SIG-M5 treated with dmso at 0.1 percent for 504 hours (cell line): Measurements from ENCODE around the gene NBAS.

Experiments
- DNase-seq: peaks from one replicate; lab custom pipeline; 2025; ENCODE audit not compliant: unreplicated experiment; lab: John Stamatoyannopoulos, UW

The NBAS gene

GRCh38 chr2:15560988-15561573 lies at the start of gene NBAS:
Gene NBAS, minus strand, starts transcription at chr2:15561334. Its CDS starts 30 bp downstream, at chr2:15561304.
- peak; percentile 85 for DNase-seq

- no peak for DNase-seq
Observed at GRCh38 chr2:15610430-15610952, 49.4 kb upstream of the NBAS start.

- DNase-seq: no peak
Observed at GRCh38 chr2:15609341-15610042, 48.4 kb upstream of the NBAS start.

- DNase-seq: no peak
Observed at GRCh38 chr2:15608392-15608761, 47.2 kb upstream of the NBAS start.

DNA sequence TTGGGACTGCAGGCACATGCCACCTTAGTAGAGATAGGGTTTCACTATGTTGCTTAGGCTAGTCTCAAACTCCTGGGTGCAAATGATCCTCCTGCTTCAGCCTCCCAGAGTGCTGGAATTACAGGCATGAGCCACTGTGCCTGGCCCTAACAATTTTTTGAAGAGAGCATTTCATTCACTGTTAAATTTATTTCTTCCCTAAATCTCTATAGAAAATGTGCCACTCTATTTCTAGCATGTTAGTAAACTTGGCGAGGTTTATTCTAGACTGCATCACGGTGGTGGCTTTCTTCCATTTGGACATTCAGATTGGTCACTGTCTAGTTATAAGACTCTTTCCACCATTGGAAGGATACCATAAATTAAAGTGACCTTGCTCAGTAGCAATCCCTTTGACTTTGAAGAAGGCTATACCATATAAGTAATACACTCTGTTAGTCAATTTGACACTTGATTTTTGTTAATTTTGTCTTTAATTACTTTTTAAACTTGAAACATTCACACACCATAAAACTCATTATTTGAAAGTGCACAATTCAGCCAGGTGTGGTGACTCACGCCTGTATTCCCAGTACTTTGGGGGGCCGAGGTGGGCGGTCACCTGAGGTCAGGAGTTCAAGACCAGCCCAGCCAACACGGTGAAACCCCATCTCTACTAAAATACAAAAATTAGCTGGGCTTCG lies 46.7 kb upstream of the NBAS start:
- DNase-seq: no peak

DNA sequence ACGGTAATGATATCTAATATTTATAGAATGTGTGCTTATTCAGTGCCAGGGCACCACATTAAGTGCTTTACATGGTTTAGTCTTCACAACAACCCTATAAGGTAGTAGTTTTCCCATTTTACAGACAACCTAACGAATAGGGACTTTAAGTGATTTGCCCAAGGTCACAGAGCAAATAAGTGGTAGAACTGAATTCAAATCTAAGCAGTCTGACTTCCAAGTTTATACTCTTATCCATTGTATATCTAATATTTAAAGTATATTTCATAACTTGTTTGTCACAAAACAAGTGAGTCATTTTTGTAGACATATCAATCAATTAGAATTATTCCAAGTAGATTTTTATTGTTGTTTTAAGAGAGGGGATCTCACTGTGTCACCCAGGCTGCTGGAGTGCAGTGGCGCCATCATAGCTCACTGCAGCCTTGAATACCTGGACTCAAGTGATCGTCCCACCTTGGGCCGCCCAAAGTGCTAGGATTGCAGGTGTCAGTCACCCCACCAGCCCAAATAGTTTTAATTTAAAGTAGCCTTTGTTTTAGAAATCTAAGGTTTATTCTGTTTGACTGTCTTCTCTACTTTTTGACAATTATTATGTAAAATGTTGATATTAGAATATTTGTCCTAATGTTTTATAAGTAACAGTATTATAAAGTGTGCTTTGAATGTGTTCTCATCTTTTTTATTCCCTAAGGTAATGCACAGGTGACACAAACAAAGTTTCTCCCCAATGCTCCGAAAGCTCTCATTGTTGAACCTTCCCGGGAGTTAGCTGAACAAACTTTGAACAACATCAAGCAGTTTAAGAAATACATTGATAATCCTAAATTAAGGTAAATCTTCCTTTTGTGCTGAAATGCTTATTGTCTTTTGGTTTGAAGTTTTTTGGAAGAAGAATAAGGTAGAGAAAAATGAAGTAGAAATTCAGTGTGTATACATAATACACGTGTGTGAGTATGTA lies 45.6 kb upstream of the NBAS start:
- no peak for DNase-seq

- no peak for DNase-seq
Observed at GRCh38 chr2:15605721-15606120, 44.6 kb upstream of the NBAS start.

GRCh38 chr2:15603948-15604347 lies 42.8 kb upstream of the NBAS start:
- no peak for DNase-seq

DNA sequence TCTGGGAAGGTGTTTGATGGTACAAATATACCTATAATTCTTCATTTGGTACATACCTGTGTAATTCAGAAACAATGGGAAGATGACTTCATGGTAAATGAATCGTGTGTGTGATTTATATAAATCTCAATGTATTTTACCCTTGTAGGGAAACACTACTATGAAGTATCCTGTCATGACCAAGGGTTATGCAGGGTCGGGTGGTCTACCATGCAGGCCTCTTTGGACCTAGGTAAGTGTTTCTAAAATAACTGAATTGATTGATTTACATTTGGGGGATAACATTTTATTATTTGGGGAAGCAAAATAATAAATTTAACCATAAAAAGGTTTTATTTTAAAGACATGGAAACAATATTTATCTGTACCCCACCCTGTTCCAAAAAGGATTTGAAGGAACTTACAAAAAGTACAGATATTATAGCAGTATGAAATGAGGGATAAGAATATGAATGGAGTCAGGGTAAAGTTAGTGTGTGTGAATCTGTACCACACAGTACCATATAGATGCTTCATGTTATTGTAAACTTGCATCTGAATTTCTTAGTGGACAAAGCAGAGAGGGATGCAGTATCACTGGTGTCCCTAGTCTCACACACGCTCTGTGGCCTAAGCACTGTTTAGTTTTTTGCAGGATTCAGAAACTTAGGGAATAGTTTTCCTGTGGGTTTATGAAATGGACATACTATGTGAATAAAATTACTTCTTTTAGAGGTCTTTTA lies 42.1 kb upstream of the NBAS start:
- DNase-seq: no peak

DNA sequence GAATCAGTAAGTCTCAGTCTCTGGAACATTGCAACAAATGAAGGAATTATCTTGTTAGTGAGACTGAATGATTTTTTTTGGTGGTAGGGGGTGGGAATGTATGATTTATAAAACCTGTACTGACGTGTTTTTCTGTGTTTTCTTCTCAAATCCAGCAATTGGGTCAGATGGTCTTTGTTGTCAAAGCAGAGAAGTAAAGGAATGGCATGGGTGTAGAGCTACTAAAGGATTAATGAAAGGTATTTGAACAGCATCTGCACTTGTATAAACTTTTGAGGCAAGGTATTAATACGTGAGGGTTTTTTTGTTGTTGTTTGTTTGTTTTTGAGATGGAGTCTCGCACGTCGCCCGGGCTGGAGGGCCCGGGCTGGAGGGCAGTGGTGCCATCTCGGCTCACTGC lies 41.3 kb upstream of the NBAS start:
- DNase-seq: no peak

GRCh38 chr2:15601681-15602080 lies 40.5 kb upstream of the NBAS start:
- DNase-seq: no peak

- no peak for DNase-seq
Observed at GRCh38 chr2:15599994-15600393, 38.9 kb upstream of the NBAS start.

DNA sequence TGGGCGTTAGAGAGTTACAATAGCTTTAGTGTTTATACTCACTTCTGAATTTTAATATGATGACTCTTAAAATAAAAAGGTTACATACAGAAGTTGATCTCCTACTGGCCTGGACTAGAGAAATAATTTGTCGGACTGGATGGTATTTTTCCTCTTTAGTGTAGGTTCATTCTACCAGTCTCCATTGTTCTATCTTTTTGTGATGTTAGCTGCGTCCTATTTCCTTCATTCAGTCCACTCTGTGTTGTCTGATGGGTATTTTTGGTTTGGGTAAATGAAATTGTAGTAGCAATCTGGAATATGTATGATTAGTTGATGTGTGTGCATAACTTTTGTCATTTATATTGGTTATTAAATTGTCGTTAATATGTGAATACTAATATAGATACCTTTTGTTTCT lies 35.8 kb upstream of the NBAS start:
- no peak for DNase-seq

DNA sequence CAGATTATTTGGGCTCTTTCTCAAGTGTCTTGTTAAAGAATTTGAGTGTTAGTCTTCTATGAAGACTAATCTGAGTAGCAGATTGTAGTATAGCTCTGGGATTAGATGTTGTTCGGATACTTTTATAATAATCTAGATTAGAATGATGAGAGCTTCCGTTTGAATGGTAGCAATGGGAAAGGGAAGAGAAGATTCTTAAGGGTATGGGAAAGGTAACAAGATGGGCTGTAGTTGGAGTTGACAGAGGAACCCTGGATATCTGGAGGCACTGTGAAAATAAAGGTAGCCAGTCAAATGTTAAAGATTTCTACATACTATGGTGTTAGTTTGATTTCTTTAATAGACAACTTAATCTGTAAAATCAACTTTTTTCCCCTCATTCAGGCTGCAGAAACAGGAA lies 35.2 kb upstream of the NBAS start:
- no peak for DNase-seq

DNA sequence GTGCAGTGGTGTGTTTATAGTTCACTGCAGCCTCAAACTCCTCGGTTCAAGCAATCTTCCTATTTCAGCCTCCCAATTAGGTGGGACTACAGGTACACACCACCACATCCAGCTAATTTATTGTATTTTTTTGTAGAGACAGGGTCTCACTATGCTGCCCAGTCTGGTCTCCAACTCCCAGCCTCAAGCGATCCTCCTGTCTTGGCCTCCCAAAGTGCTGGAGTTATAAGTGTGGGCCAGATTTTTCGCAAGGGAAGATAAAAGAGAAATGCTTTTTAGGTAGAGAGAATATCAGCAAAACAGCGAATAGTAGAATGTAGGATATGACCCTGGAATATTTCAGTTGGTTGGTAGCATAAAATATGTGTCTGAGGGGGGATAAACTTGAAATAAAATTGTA lies 34.8 kb upstream of the NBAS start:
- DNase-seq: no peak

DNA sequence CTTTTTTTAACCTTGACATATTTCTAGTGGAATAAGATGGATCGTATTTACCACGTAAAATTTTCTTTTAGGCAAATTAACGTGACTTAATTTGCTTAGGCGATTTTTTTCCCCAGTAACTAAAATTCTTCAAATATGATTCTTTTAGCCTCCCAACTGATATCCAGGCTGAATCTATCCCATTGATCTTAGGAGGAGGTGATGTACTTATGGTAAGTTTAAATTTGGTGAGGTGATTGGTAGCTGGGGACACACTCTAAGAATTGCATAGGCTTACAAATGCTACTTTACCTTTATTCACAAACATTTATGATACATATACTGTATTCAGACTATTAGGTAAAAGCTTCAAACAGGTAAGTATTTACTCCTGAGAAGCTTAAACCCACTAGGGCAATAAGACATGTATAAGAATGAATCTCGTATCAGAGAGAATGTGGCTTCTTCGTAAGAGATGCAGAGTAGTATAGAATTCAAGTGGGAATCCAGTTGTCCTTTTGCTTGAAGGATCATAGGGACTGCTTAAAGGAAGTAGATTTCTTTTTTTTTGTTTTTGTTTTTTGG lies 34.3 kb upstream of the NBAS start:
- no peak for DNase-seq

- no peak for DNase-seq
Observed at GRCh38 chr2:15594291-15595256, 33.4 kb upstream of the NBAS start.

DNA sequence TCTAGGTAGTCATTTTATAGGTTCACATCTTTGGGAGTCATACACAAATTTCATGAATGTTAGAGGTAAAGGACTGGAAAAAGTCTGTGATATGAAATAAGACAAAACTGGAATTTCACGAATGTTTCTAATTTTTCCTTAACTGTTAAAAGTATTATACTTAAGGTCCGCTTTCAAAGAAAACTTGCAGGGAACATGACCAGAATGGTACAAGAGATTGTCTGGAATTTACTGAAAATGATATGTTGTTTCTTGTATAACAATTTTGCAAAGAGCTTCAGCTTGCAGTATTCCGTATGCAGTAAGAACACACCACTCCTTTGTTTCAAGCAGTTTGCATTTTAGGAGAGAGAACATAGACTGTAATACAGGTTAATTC lies 32.2 kb upstream of the NBAS start:
- no peak for DNase-seq
